ENCODE results near the gene ZBTB38. TPM values are rescaled to one million over a fixed set of nuclear protein-coding genes. Genes with fewer than 3 reads are reported as not detected.

Gene ZBTB38
- total RNA-seq, 1 donor from 2014 or later: 102 TPM

GRCh38 chr3:141380987-141381386 is 12.7 kb downstream of the ZBTB38 start:
- intact Hi-C loops (cut with DNase I): no loop called here
- DNase-seq (ENCODE audit: missing footprints) (no peak), ATAC-seq (no peak)

GRCh38 chr3:141382571-141382970 is 14.3 kb downstream of the ZBTB38 start:
- ATAC-seq (no peak), DNase-seq (ENCODE audit: missing footprints) (no peak)
- intact Hi-C loops (cut with DNase I): no loop called here

- DNase-seq (ENCODE audit: missing footprints) (no peak), ATAC-seq (no peak)
- intact Hi-C loops (cut with DNase I): no loop called here
These were observed 15.3 kb downstream of the ZBTB38 start for GRCh38 chr3:141383555-141384129.

DNA sequence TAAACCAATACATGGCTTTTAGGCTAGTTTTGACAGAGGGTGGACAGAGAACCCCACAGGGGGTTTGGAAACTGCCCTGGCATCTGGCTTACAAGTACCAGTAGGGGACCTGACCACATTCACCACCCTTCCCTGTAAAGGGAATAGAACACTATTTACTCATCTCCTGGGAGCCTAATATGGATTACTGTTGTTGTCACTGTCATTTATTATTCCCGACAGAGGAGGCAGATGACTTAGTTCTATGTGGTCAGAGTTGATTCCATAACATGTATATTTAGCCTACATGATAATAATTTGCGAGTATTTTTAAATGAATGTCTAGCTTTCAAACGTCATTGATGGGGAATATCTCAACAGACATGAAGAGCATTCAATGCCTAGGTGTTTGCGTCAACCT is 15.9 kb downstream of the ZBTB38 start:
- ATAC-seq (no peak), DNase-seq (ENCODE audit: missing footprints) (no peak)
- intact Hi-C loops (cut with DNase I): no loop called here

- intact Hi-C loops (cut with DNase I): no loop called here
- ATAC-seq: no peak
- DNase-seq (ENCODE audit: missing footprints): no peak
These were observed 16.3 kb downstream of the ZBTB38 start for GRCh38 chr3:141384575-141384974.

GRCh38 chr3:141385406-141386125 is 17.3 kb downstream of the ZBTB38 start:
- ATAC-seq: no peak
- intact Hi-C loops (cut with DNase I): no loop called here
- DNase-seq (ENCODE audit: missing footprints): no peak

- intact Hi-C loops (cut with DNase I): no loop called here
- ATAC-seq: no peak
These were observed 17.8 kb downstream of the ZBTB38 start for GRCh38 chr3:141386126-141386488.

DNA sequence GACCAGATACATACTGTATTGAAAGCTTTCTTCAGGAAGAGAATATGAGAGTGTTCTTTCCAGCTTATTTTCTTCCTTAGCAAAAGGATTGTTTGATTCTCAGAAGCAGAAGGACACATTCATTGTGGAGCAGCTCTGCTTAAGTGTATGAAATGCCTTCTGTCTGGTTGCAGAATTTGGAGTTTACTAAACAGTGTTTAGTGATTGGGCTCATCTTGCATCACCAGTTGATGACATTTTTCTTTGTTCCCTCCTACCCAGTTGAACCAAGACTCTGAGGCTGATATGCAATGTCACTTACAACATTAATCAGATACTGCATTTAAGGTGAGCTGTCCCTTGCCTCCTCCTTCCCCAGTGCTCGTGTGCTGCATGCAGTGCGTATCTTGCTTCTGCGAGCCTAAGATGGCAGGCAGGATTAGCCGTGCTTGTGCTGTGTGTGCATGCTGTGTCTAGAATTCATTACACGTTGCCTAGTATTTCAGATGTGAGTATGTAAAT is 18.4 kb downstream of the ZBTB38 start:
- DNase-seq (ENCODE audit: missing footprints): no peak
- ATAC-seq: no peak
- intact Hi-C loops (cut with DNase I): no loop called here

More at GRCh38 chr3:141386126-141386488, 17.8 kb downstream of the ZBTB38 start:
- no peak for DNase-seq (ENCODE audit: missing footprints)

GRCh38 chr3:141387516-141387915 is 19.2 kb downstream of the ZBTB38 start:
- no peak for DNase-seq (ENCODE audit: missing footprints)
- ATAC-seq: no peak
- intact Hi-C loops (cut with DNase I): no loop called here

DNA sequence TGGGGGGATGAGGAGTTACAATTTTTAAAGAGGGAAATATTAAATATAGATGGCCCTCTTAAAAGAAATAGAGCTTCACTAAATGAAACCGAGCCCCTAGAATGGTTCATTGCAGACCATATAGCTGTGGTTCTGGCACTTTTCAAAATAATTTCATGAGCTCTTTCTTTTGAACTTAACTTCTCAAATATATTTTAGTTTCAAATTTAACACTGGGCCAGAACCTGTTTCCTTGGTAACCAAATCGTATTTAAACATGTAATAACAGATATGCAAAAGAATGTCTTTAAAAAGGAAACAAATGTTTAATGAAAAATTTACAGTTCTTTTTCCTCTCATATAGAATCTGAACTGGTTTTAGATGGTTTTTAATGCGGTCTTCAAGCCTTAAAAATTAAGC is 20.1 kb downstream of the ZBTB38 start:
- ATAC-seq: no peak
- intact Hi-C loops (cut with DNase I): no loop called here

DNA sequence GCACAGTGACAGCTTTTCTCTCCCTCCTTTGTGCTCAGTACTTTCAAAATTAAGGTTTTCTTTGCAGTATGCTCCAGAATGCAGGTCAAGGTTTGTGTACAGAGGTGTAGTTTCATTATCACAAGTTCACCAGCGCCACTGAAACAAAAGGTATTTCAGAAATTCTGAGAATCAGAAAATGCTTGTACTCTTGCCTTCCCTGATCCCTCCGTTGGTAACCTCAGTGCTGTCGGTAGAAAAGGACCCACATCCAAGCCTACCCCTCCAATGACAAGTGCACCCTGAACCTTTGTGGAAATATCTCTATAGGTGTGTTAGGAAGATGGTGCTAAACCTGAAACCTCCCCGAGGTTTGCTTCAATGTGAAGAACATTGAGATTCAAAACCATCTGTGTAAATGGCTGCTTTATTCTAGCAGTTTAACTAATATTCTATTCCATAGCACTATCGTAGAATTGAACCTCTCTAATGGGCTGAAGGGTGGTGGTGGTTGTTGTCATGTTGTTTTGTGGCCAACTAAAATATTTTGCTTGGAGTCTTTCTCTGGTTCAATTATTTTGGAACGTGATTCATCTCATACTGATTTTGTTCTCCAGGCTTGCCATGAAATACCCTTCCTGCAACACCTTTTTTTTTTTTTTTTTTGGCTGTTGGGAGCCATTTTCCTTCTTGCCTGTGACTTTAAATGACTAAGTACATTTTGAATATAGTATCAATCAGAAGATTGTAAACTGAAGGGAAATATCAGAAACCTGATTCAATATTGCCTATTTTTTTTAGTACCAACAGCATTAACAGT is 20.7 kb downstream of the ZBTB38 start:
- intact Hi-C loops (cut with DNase I): no loop called here
- DNase-seq (ENCODE audit: missing footprints) (no peak), ATAC-seq (no peak)

More for the DNA sequence above, 20.1 kb downstream of the ZBTB38 start:
- no peak for DNase-seq (ENCODE audit: missing footprints)

DNA sequence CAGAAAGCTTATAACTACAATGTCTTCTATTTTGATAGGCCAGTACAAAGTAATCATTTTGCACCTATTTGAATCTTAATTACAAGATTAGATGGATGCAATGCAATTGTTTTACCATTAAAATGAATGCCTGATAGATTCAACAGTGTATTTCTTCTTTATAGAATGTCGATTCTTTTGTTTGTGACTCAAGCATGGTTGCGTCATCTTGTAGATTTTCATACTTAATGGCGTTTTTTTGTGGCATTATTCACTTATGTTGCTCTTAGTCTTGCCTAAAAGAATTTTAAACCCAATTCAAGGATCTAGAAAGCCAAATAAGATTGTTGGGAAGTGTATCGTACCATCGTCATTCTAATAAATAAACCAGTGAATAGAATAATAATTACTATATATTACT is 21.4 kb downstream of the ZBTB38 start:
- ATAC-seq: no peak
- intact Hi-C loops (cut with DNase I): no loop called here
- DNase-seq (ENCODE audit: missing footprints): no peak

GRCh38 chr3:141390747-141391146 is 22.4 kb downstream of the ZBTB38 start:
- intact Hi-C loops (cut with DNase I): no loop called here
- DNase-seq (ENCODE audit: missing footprints) (no peak), ATAC-seq (no peak)

DNA sequence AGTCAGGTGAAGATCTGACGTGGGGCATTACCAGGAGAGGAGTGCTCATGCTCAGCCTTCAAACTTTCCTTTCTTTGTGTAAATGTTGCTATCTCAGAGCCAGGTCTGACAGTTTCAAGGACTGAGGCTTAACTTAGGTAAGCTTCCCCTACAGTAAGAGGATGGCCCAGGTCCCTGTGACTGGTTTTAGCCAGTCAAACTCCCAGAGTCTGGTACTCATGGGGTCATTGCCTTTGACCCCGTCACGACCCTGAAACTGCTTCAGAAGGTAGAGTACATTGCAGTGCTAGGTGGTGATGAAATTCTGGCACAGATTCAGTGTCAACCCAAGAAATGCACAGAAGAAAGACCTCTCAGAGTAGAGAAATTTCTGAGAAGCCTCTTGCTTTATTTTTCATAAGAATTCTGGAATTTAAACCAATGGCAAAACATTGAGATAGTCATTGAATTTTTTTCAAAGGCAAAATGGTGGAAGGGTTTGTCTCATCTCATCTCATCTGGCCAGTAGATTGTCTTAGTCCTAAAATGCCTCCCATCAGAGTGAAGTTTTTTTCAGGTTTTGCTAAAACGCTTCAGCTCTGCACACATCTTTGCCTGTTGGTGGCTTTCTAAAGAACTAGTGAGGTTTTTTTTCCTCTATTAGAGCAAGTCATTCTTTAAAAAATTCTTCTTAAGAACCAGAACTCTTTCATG is 23.1 kb downstream of the ZBTB38 start:
- DNase-seq (ENCODE audit: missing footprints) (no peak), ATAC-seq (no peak)
- intact Hi-C loops (cut with DNase I): no loop called here

GRCh38 chr3:141391991-141392316 is 23.6 kb downstream of the ZBTB38 start:
- intact Hi-C loops (cut with DNase I): no loop called here
- ATAC-seq (no peak), DNase-seq (ENCODE audit: missing footprints) (no peak)

DNA sequence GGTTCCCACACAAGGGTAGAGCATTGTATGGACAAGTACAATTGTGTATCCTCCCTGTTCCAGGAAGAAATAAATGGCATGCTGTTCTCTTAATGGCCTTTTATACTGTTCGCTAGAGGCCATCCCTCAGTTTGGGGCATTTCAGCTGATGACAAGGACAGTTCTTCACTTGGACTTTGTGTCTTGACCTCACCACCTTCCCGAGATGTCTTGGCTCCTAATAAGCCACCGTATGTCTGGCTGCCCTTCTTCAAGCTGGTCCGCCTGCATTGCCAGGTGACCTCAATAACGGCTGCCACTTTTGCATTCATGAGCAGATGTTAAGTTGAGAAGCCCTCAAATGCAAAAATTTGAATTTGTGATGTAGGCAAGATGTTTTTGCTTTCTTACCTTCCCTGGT is 24.1 kb downstream of the ZBTB38 start:
- DNase-seq (ENCODE audit: missing footprints): no peak
- intact Hi-C loops (cut with DNase I): no loop called here
- ATAC-seq: no peak

GRCh38 chr3:141392897-141393734 is 24.8 kb downstream of the ZBTB38 start:
- DNase-seq (ENCODE audit: missing footprints) (no peak), ATAC-seq (no peak)
- intact Hi-C loops (cut with DNase I): no loop called here

DNA sequence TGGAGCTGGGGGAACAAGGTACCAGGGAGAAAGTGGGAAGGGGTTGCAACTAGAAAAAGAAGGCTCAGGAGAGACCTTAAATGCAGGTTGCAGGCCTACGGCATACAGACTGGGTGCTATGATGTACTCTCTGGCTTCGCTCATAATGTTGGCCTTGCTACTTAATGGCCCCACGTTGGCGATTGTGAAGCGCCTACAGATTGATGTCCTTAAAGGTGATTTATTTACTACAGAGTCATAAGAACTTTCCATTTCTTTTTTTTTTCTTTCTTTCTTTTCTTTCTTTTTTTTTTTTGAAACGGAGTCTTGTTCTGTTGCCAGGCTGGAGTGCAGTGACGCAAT is 25.4 kb downstream of the ZBTB38 start:
- no peak for DNase-seq (ENCODE audit: missing footprints)
- intact Hi-C loops (cut with DNase I): no loop called here
- ATAC-seq: no peak

DNA sequence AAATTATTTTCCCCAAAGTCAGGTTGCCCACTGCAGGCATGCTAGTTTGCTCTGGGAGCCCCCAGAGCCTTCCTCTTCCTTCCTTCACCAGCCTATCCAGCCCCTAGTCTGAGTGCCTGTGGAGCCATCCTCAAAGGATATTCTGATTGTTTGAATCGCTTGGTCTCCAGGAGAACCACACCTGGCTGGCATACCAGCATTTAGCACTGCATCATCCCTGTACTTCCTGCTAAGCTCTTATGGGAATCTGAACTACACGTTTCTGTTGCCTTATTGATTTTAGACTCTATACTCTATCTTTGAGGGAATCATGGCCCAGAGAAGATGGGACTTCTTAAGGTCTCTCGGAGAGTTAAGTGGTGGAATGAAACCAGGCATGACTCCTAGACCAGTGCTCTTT is 26.3 kb downstream of the ZBTB38 start:
- intact Hi-C loops (cut with DNase I): no loop called here
- no peak for ATAC-seq
- DNase-seq (ENCODE audit: missing footprints): no peak
